LNCaP clone FGC (cell line): ENCODE data around the gene TSPAN3.
A peak's percentile ranks its signal among the peaks of the same experiment; 100 is the strongest.

Experiments used
- DNase-seq: peaks from one replicate; pipeline ENCODE4 v3.0.0-alpha.2; 2011; ENCODE audit warnings: low read depth
- H3K4me3 ChIP-seq: 2 replicates; pipeline ENCODE4 v1.5.1; 2011; ENCODE audit warnings: mild to moderate bottlenecking, low read depth, low read length, control low read depth
- TF ChIP-seq, protein P1 (sequence below): IDR thresholded peaks from 2 replicates; pipeline ENCODE4 v1.5.1; 2012; ENCODE audit warnings: mild to moderate bottlenecking; ENCODE audit not compliant: control insufficient read depth, insufficient read depth; ENCODE audit errors: extremely low read depth

TSPAN3 gene

GRCh38 chr15:77027697-77028450, 43.0 kb downstream of the TSPAN3 start:
- DNase-seq: no peak
- no peak overlapping the region for H3K4me3 ChIP-seq
- TF ChIP-seq, protein P1, sequence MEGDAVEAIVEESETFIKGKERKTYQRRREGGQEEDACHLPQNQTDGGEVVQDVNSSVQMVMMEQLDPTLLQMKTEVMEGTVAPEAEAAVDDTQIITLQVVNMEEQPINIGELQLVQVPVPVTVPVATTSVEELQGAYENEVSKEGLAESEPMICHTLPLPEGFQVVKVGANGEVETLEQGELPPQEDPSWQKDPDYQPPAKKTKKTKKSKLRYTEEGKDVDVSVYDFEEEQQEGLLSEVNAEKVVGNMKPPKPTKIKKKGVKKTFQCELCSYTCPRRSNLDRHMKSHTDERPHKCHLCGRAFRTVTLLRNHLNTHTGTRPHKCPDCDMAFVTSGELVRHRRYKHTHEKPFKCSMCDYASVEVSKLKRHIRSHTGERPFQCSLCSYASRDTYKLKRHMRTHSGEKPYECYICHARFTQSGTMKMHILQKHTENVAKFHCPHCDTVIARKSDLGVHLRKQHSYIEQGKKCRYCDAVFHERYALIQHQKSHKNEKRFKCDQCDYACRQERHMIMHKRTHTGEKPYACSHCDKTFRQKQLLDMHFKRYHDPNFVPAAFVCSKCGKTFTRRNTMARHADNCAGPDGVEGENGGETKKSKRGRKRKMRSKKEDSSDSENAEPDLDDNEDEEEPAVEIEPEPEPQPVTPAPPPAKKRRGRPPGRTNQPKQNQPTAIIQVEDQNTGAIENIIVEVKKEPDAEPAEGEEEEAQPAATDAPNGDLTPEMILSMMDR: no peak

DNA sequence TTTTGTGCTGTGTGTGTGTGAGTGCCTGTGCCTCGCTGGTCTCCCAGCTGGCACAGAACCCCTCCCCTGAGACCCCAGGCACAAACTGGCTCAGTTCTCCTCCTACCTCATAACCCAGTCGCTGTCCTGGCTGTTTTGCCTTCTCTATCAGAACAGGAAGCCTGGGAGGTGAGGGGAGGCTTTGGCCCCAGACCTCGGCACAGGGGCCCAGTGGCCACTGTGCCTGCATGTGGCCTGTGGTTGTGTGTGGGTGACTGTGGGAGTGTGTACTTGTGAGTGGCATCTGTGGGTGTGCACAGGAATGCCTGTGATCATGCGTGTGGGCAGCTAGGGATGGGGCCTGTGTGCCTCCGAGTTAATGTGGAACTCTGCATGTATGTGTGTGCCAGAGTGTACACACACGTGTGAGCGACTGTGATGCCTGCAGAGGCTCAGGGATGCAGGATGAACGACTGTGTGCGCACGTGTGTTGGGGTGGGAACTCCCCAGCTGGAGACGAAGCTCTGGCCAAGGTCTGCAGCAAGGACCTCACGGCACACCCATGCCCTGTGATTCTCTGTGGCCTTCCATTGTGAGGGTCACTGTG, 43.7 kb downstream of the TSPAN3 start:
- H3K4me3 ChIP-seq: no peak overlapping the region
- TF ChIP-seq, protein P1: no peak
- no peak for DNase-seq

DNA sequence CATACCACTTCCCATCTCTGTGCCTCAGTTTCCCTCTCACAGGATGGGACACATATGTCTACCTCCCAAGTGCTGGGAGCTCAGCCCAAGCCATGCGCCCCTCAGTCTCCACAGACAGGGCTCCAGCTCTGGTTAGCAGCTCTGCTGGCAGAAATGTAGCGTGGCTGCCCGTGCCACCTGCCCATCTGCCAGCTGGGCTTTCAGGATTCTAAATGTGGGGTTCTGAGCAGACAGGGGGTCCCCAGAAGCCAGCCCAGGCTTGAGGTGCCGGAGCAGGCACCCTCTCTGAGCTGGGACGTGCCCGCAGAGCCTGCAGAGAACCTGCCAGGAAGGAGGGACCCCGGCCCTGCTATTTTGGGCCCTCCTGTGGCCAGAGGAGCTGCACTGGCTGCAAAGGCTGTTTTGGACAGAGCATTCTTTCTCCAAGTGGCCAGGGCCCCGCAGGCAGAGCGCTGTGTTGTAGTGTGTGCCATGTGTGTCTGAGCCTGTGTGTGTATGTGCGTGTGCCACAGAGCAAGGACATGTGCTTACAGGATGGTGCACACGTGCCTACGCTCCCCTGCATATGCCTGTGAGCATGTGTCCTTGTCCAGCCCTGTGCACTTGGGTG, 44.3 kb downstream of the TSPAN3 start:
- no peak for DNase-seq
- TF ChIP-seq, protein P1: no peak
- no peak overlapping the region for H3K4me3 ChIP-seq

DNA sequence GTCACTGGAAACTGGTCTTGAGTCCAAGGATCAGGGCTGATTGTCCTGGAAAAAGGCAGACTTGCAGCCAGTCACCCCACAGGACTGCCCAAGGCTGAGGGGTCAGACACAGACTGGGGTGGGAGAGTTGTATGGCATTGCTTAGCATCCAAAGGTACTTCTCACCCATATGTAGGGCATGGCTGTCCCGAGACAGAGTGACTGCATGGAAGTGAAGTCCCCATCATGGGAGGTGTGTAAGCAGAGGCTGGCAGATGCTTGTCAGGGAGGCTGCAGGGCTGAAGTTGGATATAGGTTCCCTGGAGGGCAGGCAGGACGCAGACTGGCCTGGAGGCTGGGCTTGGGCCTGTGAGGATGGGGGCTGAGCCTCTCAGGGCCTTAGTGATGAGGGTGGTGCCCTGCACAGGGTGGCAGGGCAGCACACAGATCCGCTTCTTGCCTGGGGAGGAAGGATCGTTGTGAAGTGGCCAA, 44.9 kb downstream of the TSPAN3 start:
- DNase-seq: no peak
- TF ChIP-seq, protein P1: no peak
- no peak overlapping the region for H3K4me3 ChIP-seq

- H3K4me3 ChIP-seq: no peak overlapping the region
- no peak for DNase-seq
- TF ChIP-seq, protein P1: no peak
These were observed 45.6 kb downstream of the TSPAN3 start for GRCh38 chr15:77025083-77025901.

GRCh38 chr15:77024273-77025082, 46.4 kb downstream of the TSPAN3 start:
- DNase-seq: peak; percentile 18
- TF ChIP-seq, protein P1: peak; percentile 93
- H3K4me3 ChIP-seq: no peak overlapping the region
